ENCODE results near the gene KCNC3. TPM values are rescaled to one million over a fixed set of nuclear protein-coding genes. Genes with fewer than 3 reads are reported as not detected.

Gene KCNC3
- total and polyA plus RNA-seq, 2 of the 13 experiments (the other 11 are each of a cell fraction or from before 2014, with no cell fraction given) = 0.29 to 1.7 TPM

GRCh38 chr19:50329146-50329925 is at the start of gene KCNC3 (continued):
- TF ChIP-seq NCOA2 (CRISPR knock-in tag; IDR thresholded peaks at IDR 0.05) = no peak
- TF ChIP-seq GFI1 (CRISPR knock-in tag; IDR thresholded peaks at IDR 0.05; ENCODE audit: borderline replicate concordance) = no peak
- no peak for TF ChIP-seq ZFP62 (CRISPR knock-in tag; IDR thresholded peaks at IDR 0.05)
- TF ChIP-seq NFE2L2 (IDR thresholded peaks at IDR 0.05; ENCODE audit: low read length) = no peak
- TF ChIP-seq POGK (CRISPR knock-in tag; conservative IDR thresholded peaks at IDR 0.05) = no peak; the same call in 1 of the 2 replicates
- TF ChIP-seq ZNF383 (CRISPR knock-in tag; IDR thresholded peaks at IDR 0.05; ENCODE audit: borderline replicate concordance) = no peak
- no peak for TF ChIP-seq TEF (CRISPR knock-in tag; IDR thresholded peaks at IDR 0.05)
- TF ChIP-seq ZBTB1 (CRISPR knock-in tag; IDR thresholded peaks at IDR 0.05; ENCODE audit: borderline replicate concordance) = no peak
- no peak for TF ChIP-seq TOPORS (CRISPR knock-in tag; IDR thresholded peaks at IDR 0.05)
- TF ChIP-seq SALL2 (CRISPR knock-in tag; IDR thresholded peaks at IDR 0.05) = no peak
- TF ChIP-seq ZNF691 (CRISPR knock-in tag; IDR thresholded peaks at IDR 0.05; ENCODE audit: borderline replicate concordance, low read depth) = no peak
- no peak for TF ChIP-seq ZNF7 (CRISPR knock-in tag; IDR thresholded peaks at IDR 0.05)
- no peak for TF ChIP-seq ZNF101 (CRISPR knock-in tag; IDR thresholded peaks at IDR 0.05; ENCODE audit: borderline replicate concordance, low read depth)
- no peak for TF ChIP-seq NFKB2 (CRISPR knock-in tag; IDR thresholded peaks at IDR 0.05; ENCODE audit: borderline replicate concordance)
- no peak for TF ChIP-seq NRL (CRISPR knock-in tag; IDR thresholded peaks at IDR 0.05; ENCODE audit: borderline replicate concordance)
- TF ChIP-seq, protein P1, sequence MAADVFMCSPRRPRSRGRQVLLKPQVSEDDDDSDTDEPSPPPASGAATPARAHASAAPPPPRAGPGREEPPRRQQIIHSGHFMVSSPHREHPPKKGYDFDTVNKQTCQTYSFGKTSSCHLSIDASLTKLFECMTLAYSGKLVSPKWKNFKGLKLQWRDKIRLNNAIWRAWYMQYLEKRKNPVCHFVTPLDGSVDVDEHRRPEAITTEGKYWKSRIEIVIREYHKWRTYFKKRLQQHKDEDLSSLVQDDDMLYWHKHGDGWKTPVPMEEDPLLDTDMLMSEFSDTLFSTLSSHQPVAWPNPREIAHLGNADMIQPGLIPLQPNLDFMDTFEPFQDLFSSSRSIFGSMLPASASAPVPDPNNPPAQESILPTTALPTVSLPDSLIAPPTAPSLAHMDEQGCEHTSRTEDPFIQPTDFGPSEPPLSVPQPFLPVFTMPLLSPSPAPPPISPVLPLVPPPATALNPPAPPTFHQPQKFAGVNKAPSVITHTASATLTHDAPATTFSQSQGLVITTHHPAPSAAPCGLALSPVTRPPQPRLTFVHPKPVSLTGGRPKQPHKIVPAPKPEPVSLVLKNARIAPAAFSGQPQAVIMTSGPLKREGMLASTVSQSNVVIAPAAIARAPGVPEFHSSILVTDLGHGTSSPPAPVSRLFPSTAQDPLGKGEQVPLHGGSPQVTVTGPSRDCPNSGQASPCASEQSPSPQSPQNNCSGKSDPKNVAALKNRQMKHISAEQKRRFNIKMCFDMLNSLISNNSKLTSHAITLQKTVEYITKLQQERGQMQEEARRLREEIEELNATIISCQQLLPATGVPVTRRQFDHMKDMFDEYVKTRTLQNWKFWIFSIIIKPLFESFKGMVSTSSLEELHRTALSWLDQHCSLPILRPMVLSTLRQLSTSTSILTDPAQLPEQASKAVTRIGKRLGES (CRISPR knock-in tag; IDR thresholded peaks at IDR 0.05; ENCODE audit: borderline replicate concordance) = no peak
- TF ChIP-seq KLF12 (CRISPR knock-in tag; IDR thresholded peaks at IDR 0.05; ENCODE audit: borderline replicate concordance) = no peak
- no peak for TF ChIP-seq ZBED4 (CRISPR knock-in tag; IDR thresholded peaks at IDR 0.05; ENCODE audit: borderline replicate concordance)
- no peak for TF ChIP-seq ZNF235 (CRISPR knock-in tag; IDR thresholded peaks at IDR 0.05; ENCODE audit: borderline replicate concordance)

All from HepG2 (cell line).